PFSK-1 (cell line): ENCODE data around the gene MCOLN2.

Source experiments
- POLR2AphosphoS5 ChIP-seq: IDR thresholded peaks from 2 replicates; pipeline ENCODE4 v1.6.1; 2012; ENCODE audit warnings: low read depth, mild to moderate bottlenecking, control low read depth, low read length, moderate library complexity
- REST ChIP-seq, 2 experiments: IDR thresholded peaks; 2 replicates each; pipeline versions ENCODE4 v1.6.1 to v1.8.0; 2011 to 2012; ENCODE audit warnings: low read depth in 2 of 2, low read length in 2 of 2, control low read depth in 1 of 2, inconsistent platforms in 1 of 2, mild to moderate bottlenecking in 1 of 2, moderate library complexity in 1 of 2; ENCODE audit not compliant: insufficient read depth in 1 of 2
- SIN3A ChIP-seq: IDR thresholded peaks from 2 replicates; pipeline ENCODE4 v1.6.1; 2012; ENCODE audit warnings: mild to moderate bottlenecking, low read length, moderate library complexity, borderline replicate concordance; ENCODE audit not compliant: insufficient read depth

- no peak for TF ChIP-seq POLR2AphosphoS5
- no peak for TF ChIP-seq REST (IDR thresholded peaks at IDR 0.05; ENCODE audit: insufficient read depth in 1 of 2, low read depth in 2 of 2, low read length in 2 of 2)
- TF ChIP-seq SIN3A: no peak
These were observed 50.3 kb downstream of the MCOLN2 start for GRCh38 chr1:84946631-84947030.
